NOMO-1 (cell line): ENCODE measurements around the gene FRZB.

Experiments
- DNase-seq, 2 experiments: peaks; one replicate each; lab custom pipeline; 2025; ENCODE audit not compliant: unreplicated experiment in 2 of 2; lab: John Stamatoyannopoulos, UW

Gene FRZB

DNA sequence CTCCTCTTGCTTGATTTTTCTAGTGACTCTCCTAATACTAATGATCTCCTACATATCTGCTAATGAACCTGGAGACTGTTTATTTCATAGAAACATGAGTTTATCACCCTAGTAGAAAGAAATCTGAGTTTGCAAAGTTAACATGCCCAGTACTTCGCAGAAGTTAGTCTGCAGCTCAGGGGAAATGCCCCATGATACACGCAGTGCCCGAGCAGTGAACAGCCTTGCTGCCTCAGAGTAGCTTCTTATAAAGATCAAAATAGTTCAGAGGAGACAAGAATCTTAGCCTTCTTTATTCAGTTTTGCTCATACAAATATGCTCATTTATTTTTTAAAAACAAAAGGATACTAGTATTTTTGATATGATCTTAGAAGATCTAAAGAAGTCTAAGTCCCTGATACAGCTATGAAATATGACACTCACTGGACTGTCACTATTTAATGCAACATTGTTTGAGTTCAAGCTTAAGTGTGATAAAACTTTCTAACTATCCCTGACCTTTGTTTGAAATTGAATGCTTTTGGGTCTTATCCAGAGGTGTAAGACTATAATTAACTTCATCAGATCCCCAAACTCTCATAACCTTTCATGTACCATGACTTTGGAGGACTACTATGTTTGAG lies 20.5 kb downstream of the FRZB start:
- no peak for DNase-seq

DNA sequence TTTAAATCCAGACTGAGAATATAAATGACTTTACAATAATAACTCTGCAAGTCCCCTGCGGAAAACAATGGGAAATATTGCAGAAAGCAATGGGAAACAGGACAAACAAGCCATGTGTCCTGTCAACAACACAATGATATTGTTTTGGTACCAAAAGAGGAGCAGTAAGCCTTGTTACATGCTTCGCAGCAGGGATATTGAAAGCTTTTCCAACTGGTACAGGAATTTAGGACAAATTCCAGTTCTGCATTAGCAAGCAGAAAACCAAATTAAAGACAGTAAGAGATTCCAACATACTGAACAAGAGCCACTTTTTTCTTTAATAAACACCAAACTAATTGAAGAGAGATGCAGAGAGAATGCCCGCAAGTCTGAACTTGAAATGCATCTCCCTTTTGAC lies 30.0 kb downstream of the FRZB start:
- no peak for DNase-seq

DNA sequence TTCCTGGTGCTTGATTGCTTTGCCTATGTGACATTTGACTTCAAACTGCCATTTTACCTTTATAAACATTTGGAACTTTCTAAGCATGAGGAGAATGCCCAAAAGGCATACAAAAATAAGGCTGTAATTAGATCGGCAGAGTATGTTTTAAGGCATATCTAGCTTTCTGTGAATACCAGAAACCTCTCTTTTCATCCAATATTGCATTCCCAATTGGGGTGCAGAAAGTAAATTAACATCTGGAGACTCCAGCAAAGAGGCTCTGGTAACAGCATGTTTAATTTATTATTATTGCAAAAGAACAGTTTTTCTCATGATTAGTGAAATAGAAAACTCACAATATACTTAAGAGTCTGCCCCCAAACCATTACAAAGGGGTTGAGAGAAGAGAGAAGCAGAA lies 32.1 kb downstream of the FRZB start:
- no peak for DNase-seq

DNA sequence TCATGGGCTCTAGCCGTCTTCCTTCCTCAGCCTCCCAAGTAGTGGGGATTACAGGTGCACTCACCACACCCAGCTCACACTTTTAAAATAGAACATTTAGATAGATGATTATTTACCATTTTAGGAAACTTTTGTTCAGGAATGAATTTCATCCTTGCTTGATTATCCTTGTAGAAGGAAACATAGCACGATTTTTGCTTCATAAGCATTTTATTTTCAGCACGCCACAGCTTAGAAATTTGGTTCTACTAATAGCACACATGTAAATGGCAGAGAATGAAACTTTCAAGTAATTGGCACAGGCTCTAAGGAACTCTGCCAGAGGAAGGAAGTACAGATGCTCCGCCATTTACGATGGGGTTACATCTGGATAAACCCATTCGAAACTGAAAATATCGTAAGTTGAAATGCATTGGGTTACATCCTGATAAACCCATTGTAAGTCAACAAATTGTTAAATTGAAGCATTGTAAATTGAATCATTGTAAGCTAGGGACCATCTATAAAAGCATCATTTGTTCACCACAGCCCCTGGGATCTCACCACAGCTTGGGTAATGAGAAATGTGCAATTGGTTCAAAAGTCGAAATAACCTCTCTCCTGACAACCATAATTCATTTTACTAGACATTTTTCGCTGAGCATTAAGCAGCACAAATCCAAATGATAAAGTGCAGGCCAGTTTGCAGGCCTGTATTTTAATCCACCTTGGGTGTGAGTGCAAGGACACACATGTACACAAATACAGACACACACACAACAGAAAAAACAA lies 33.2 kb downstream of the FRZB start:
- no peak for DNase-seq

DNA sequence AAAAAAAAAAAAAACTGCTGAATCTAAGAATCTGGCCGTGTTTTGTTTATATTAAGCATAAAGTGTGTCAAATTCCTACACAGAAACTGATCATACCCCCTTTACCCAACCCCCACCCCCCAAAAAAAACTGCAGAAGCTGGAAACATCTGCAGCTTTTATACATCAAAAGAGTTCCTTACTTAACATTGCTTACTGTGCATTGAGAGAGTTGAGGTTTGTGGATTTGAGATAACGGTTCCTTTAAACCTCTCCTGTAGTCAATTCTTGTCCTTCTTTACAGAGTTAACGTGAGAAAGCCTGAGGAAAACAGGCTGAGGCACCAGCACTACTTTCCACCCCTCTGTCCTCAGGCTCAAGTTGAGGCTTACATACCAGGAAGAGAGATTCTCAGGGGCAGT lies 34.5 kb downstream of the FRZB start:
- DNase-seq = no peak

DNA sequence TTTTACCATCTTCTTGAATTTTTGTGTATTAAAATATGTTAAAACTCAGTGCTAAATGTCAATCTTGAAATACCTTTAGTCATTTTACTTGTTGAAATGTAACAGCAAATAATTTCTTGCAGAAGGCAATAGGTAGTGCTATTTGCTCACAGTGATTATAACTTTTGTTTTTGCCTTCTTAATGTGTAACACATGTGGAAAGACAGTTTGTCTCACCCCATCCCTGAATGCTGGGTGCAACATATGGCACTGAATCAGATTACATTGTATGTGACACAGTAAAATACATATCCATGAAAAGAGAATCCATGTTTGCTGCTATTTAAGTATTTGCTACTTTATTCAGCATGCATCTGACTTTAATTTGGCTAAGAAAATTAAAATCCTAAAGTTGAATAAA lies 35.3 kb downstream of the FRZB start:
- DNase-seq = no peak

DNA sequence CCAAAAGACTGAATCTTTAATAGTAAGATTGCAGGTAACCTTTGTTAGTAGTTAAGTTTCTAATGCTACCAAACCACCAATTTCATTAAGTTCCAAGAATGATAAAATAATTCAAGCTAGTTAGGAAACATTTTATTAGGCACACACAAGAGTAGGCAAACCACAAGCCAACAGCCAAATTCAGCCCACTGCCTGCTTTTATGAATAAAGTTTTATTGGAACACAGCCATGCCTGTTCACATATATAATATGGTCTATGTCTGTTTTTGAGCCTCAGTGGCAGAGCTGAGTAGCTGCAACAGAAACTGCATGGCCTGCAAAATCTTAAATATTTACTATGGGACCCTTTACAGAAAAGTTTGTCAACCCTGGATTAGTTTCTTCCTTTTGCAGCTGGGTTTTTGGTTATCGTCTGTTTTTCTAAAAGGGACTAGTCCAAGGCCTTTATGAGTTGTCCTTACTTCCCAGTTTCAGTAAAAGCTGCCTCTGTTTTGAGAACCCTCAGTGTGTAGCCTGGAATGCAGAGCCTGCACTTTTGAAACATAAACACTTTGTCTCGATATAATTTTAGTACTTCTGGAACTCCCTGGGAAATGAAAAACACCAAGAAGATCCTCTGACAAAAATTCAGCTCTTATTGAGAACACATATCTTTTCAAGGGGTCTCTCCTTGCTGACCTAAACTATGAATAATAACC lies 39.1 kb downstream of the FRZB start:
- no peak for DNase-seq

DNA sequence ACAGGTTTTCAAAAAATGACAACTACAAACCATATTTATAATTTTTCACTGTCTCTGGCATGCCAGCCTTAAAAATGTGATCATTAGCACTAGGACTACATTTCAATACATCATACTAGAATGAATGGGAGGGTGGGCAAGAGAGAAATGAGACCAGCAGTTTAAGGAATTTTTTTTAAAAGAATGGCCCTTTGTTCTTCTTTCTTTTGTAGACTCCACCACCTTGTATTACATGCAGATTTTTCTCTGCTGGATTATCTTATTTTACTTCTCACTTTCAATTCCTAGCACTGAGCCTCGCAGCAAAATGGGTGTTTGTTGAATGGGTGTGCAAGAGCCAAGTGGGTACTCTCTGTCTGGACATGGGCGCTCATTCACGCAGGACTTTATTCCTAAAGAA lies 39.9 kb downstream of the FRZB start:
- no peak for DNase-seq

DNA sequence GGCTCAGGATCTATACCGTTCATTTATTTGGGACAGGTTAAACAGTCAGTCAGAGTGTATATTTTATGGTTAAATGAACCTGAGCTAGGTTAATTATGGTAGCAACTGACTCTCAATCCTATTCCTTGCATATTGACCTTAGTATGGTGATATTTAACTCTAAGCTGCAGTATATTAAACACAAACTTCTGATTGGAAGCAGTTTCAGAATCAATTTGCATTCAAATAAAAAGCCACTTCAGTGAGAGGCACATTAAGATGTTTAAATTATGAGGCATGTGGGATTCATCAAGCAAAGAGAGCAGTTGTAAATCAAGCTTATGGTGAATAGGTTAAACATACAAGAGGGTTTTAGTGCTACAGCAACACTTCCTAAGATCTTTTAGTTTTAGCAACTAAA lies 40.4 kb downstream of the FRZB start:
- no peak for DNase-seq

DNA sequence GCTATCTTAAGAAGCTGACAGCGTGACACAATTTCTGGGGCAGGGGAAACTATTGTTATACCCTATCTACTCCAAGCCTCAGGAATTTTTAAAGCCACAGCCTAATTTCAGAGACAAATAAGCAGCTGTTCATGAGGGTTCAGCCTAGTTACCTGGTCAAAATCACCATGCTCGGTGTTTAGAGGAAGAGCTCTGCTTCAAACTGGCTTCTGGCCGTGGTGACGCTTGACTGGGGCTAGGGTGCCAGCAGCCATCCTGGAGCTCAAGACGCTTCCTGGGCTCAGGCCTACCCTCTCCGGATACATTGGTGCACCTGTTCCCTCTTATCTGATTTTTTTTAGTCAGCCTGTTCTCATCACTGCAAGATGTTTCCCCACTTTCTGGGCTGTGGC lies 41.7 kb downstream of the FRZB start:
- no peak for DNase-seq

DNA sequence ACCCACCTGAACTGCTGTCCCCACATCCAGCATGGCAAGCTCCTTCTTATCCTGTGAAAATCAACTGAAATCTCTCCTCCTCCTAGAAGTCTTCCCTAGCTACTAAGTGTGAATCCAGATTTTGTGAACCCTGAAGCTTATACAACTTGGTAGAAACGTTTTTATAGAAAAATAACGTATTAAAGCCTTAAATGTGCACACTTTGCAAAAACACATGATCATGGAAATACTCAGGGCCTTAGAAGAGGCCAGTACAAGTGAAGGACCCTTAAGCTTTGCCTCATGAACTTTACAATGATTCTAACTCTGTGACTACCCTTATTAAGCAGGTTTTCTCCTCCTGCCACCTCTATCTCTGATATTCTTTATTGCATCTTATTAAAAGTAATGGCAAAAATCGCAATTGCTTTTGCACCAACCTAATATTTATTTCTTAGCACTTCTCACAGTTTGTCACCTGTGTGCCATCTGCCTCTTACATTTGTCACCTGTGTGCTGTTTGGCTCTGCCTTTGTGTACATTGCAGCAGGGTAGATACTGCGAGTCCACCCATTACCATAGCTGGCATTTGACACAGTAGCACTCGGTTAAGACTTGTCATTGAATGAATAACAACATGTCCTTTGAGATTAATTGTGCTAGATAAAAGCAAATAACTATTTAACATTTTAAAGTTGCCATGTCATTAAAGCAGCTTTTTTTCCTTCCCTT lies 42.2 kb downstream of the FRZB start:
- DNase-seq = no peak

DNA sequence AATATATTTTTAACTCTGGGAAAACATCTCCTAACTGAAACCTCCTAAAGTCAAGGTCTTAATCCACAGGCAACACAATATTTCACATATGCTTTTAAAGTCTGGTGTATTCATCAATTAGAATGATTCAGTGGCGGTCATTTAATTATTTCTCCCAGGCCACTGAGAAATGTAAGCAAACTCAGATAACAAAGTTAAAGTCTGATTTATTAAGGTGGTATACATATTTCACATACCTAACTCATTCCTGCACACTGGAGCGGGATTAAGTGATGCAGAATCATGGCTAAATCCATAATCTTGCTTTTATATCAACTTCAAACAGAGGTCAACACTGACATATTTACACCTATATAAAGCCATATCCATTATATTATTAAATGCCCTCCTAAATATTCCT lies 43.7 kb downstream of the FRZB start:
- DNase-seq = no peak

DNA sequence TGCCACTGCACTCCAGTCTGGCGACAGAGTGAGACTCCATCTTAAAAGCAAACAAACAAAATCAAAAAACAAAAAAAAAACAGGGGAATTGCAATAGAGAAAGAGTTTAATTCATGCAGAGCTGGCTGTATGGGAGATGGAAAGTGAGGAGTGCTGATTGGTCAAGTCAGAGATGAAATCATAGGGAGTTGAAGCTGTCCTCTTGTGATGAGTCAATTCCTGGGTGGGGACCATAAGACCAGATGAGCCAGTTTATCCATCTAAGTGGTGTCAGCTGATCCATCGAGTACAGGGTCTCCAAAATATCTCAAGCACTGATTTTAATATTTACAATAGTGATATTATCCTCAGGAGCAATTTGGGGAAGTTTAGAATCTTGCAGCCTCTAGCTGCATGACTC lies 45.3 kb downstream of the FRZB start:
- DNase-seq = no peak

DNA sequence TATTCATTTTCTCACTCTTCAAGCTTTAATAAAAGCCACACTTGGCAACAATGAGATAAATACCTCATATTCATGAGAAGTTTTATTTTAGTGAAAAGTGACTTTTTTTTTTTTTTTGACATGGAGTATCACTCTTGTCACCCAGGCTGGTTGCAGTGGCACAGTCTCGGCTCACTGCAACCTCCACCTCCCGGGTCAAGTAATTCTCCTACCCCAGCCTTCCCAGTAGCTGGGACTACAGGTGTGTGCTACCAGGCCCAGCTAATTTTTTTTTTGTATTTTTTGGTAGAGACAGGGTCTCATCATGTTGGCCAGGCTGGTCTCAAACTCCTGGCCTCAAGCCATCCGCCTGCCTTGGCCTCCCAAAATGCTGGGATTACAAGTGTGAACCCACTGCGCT lies 47.0 kb downstream of the FRZB start:
- DNase-seq = no peak

DNA sequence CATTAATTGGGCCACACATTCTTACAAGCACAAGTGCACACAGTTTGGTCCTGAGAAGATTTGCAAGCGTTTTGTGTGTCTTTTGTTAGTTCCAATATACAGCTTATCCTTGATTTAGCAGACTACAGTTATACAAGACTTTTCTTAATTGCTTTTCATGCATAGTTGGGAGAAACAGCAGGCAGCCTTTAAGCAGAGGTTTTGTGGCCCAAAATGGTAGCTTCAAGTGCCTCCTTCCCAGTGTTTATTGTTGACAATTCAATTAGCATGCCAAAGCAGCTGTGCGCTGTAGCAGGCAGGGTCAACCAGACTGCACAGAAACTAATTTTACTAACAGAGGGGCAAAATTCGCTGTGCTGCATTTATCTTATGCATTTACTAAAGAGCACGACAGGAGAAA lies 47.5 kb downstream of the FRZB start:
- DNase-seq = no peak

DNA sequence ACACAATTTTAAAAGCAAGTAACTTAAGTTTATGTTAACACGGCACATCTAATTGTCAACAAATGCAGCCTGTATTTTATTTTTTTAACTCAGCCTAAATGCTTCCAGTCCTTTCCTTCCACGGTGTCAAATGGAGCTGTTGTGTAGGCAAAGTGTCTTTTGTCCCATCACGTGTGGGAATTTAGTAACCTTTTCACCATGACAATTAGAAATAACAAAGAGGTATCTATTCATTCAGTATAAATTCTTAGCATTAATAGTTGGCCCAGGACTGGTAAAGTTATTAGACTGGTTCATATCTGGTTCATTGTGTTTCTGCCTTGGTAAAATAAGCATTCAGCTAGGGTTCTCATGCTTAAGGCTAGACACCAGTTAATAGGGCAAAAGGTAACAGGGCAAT lies 47.9 kb downstream of the FRZB start:
- no peak for DNase-seq

DNA sequence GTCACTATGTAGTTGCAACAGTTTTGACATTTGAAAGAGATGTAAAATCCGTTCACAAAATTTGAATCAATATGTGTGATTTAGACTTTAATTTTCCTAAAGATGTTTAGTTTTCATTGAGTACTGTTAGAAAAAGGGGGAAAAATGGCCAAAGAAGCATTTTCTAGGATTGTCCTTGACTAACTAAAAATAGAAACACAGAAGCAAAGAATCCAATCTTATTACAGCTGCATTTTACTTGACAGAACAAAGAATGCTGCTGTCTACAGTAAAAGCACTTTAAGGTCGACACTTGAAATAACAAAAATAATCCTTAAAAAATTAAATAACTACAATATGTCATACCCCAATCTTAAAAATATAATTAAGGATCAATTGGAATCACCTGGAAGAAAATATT lies 48.9 kb downstream of the FRZB start:
- no peak for DNase-seq

DNA sequence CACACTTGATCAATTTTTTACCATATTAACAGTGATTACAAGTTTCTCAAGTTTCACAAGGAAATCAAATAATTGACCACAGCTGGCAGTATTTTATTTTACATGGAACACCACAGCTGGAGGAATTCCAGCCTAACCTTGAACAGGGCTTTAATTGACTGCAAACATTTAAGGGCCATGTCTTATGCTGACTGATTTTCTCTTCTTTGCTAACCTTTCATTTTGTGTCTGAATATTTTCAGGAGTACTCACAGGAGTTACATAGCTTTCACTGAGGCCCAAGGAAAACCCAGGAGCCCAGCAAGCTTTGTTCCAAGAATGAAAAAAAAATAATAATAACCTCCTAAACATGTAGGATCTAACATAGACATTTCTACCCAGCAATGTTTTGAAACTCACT lies 49.6 kb downstream of the FRZB start:
- no peak for DNase-seq

DNA sequence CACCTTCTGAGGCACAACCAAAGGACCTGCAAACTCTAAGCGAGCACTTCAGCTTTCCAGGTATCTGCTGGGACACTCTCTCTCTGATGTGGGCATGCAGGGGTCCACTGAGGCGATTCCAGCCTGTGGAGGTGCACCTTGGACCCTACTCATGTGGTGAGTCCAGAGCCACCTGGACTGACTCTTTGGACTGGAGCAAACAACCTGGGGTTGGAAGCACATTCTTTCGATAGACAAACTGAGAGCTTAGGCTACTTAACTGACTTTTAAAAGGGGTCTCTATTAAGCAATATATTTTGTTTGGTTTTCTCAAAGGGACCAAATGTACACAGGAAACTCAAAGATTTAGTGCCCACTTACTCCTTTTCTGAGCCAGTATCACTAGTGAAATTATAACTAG lies 51.6 kb downstream of the FRZB start:
- no peak for DNase-seq

DNA sequence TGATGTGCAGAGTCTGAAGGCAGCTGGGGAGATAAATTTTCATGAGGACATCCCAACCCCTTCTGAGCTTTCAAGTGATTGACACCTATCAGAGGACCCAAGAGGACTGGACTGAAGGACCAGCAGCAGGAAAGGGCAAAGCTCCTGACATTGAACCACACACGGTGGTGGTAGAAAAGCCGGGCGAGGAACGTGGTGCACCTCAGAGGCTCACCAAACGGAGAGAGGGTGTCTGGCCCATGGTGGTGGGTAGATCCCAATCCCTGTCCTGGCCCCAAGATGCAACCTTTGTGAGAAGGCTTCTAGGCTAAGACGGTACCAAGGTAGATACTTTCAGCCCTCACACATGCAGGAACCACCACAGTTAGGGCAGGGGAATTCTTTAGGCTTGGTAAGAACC lies 52.1 kb downstream of the FRZB start:
- DNase-seq = no peak

DNA sequence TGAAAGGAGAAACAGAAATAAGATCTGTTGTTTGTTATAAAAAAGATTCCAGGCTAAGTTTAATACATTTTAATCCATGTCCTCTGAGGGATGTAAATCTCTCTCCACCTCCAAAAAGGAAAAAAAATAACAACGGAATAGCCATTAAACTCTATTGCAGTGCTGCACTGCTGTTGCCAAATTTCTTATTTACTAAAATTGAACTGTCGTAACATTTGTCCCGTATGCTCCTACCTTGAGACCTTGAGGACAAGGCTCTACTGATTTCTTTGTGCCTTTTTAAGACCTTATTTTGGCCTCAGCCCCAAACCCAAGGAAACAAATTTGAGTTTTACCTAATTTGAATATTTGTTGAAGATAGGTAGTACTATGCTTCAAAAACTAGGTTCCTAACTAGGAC lies 56.4 kb downstream of the FRZB start:
- DNase-seq = no peak

DNA sequence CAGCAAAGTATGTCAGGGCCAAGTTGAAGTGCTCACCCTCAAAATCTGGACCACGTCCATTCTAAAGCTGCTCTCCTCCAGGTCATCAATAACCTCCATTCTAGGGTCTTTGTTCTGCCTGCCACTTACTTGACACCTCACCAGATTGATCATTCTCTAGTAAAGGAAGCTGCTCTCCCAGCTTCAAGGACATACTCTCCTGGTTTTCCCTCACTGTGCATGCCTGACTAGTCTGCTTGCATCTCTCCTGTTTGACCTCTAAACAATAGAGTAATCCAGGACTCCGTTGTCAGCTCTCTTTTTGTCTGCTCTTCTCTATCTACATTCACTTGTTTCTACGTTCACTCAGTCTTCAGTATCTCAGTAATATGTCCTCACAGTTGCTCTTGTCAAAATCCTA lies 59.1 kb downstream of the FRZB start:
- no peak for DNase-seq
